Bronchial epithelial cell (primary cell): ENCODE results near the gene ZNF397. TPM values are rescaled to one million over a fixed set of nuclear protein-coding genes. Genes with fewer than 3 reads are reported as not detected.

Experiments used
- DNase-seq: peaks from one replicate; pipeline ENCODE4 v3.0.0-alpha.2; 2010; ENCODE audit warnings: low read depth
- FAIRE-seq: peaks from 2 replicates; lab custom pipeline; 2011; peaks lifted over from hg19 to GRCh38; lab: Jason Lieb, UNC
- H3K27me3 ChIP-seq: 2 replicates; pipeline ENCODE4 v1.5.1; 2011; ENCODE audit warnings: low read length; ENCODE audit not compliant: control insufficient read depth, insufficient read depth
- H3K36me3 ChIP-seq: 2 replicates; pipeline ENCODE4 v1.5.1; 2011; ENCODE audit warnings: low read length; ENCODE audit not compliant: control insufficient read depth, insufficient read depth
- H3K4me3 ChIP-seq: 2 replicates; pipeline ENCODE4 v1.5.1; 2011; ENCODE audit warnings: mild to moderate bottlenecking, low read depth, low read length, control low read depth
- CTCF ChIP-seq: IDR thresholded peaks from 2 replicates; pipeline ENCODE4 v1.5.1; 2011; ENCODE audit warnings: mild to moderate bottlenecking, moderate library complexity, low read length, control low read depth, inconsistent platforms; ENCODE audit not compliant: insufficient read depth, severe bottlenecking
- total RNA-seq: library from RNA; depleted of rRNA; stranded (reverse); fragments of >200 nt; gene quantifications from 2 replicates; pipeline ENCODE4 v1.2.1, GENCODE V29; 2014

Gene ZNF397
- total RNA-seq, 1 donor from 2014 or later, result 15.0 TPM

- DNase-seq (no peak), FAIRE-seq (no peak)
- no peak for TF ChIP-seq CTCF
- H3K27me3 ChIP-seq, result no peaks in the 10 kb centered on the region
- peak overlapping the region; percentile 40 for H3K4me3 ChIP-seq
- H3K36me3 ChIP-seq, result no peaks in the 10 kb centered on the region
Measured at GRCh38 chr18:35267809-35268208, 27.0 kb downstream of the ZNF397 start.

- Histone ChIP-seq H3K27me3 (no peaks in the 10 kb centered on the region), H3K4me3 (no peak overlapping the region), H3K36me3 (no peaks in the 10 kb centered on the region)
- FAIRE-seq (no peak), DNase-seq (no peak)
- no peak for TF ChIP-seq CTCF
Measured at GRCh38 chr18:35268821-35269220, 28.0 kb downstream of the ZNF397 start.

- Histone ChIP-seq H3K36me3 (no peaks in the 10 kb centered on the region), H3K27me3 (no peaks in the 10 kb centered on the region), H3K4me3 (no peak overlapping the region)
- no peak for DNase-seq
- FAIRE-seq, result no peak
- no peak for TF ChIP-seq CTCF
Measured at GRCh38 chr18:35271656-35272055, 30.8 kb downstream of the ZNF397 start.

- FAIRE-seq (no peak), DNase-seq (no peak)
- Histone ChIP-seq H3K36me3 (no peaks in the 10 kb centered on the region), H3K27me3 (no peaks in the 10 kb centered on the region), H3K4me3 (no peak overlapping the region)
- TF ChIP-seq CTCF, result no peak
Measured at GRCh38 chr18:35276267-35276666, 35.4 kb downstream of the ZNF397 start.

GRCh38 chr18:35277633-35278032 lies 36.8 kb downstream of the ZNF397 start:
- no peaks in the 10 kb centered on the region for H3K27me3 ChIP-seq
- H3K36me3 ChIP-seq, result no peaks in the 10 kb centered on the region
- no peak for DNase-seq
- H3K4me3 ChIP-seq, result no peak overlapping the region
- TF ChIP-seq CTCF, result no peak
- no peak for FAIRE-seq

- Histone ChIP-seq H3K4me3 (no peak overlapping the region), H3K27me3 (no peaks in the 10 kb centered on the region), H3K36me3 (no peaks in the 10 kb centered on the region)
- FAIRE-seq, result no peak
- no peak for TF ChIP-seq CTCF
- DNase-seq, result no peak
Measured at GRCh38 chr18:35278085-35278484, 37.3 kb downstream of the ZNF397 start.
